H9 (cell line): Measurements from ENCODE around the gene STXBP1. TPM values are rescaled to one million over a fixed set of nuclear protein-coding genes. Genes with fewer than 3 reads are reported as not detected.

Experiments
- DNase-seq: peaks from one replicate; pipeline ENCODE4 v3.0.0-alpha.2; 2017
- H2AFZ ChIP-seq: one replicate; pipeline ENCODE4 v1.6.1; 2013; ENCODE audit warnings: mild to moderate bottlenecking, low read length, control low read depth, moderate library complexity
- H2AK5ac ChIP-seq: 2 replicates; pipeline ENCODE4 v1.6.1; 2013; ENCODE audit warnings: low read length, control low read depth, mixed read lengths; ENCODE audit not compliant: insufficient read length
- H2BK120ac ChIP-seq: one replicate; pipeline ENCODE4 v1.6.1; 2013; ENCODE audit warnings: low read depth, mild to moderate bottlenecking, low read length, control low read depth, inconsistent platforms; ENCODE audit not compliant: poor library complexity, severe bottlenecking
- H2BK12ac ChIP-seq: 2 replicates; pipeline ENCODE4 v1.6.1; 2013; ENCODE audit warnings: low read length, control low read depth, mixed read lengths, low read depth; ENCODE audit not compliant: insufficient read length
- H2BK15ac ChIP-seq: 2 replicates; pipeline ENCODE4 v1.6.1; 2013; ENCODE audit warnings: low read depth, low read length, control low read depth
- H2BK20ac ChIP-seq: one replicate; pipeline ENCODE4 v1.6.1; 2013; ENCODE audit warnings: low read depth, mild to moderate bottlenecking, low read length, control low read depth, inconsistent platforms; ENCODE audit not compliant: poor library complexity, severe bottlenecking
- H2BK5ac ChIP-seq: 2 replicates; pipeline ENCODE4 v1.6.1; 2013; ENCODE audit warnings: low read length, control low read depth, mixed read lengths; ENCODE audit not compliant: insufficient read length
- H3K14ac ChIP-seq: 2 replicates; pipeline ENCODE4 v1.6.1; 2013; ENCODE audit warnings: low read length, control low read depth; ENCODE audit not compliant: insufficient read depth
- H3K18ac ChIP-seq: 2 replicates; pipeline ENCODE4 v1.6.1; 2013; ENCODE audit warnings: low read depth, mild to moderate bottlenecking, mixed read lengths, low read length, control low read depth; ENCODE audit not compliant: insufficient read length
- H3K23ac ChIP-seq: 2 replicates; pipeline ENCODE4 v1.6.1; 2013; ENCODE audit warnings: low read length, control low read depth, mixed read lengths, low read depth; ENCODE audit not compliant: insufficient read length
- H3K23me2 ChIP-seq: 2 replicates; pipeline ENCODE4 v1.6.1; 2013; ENCODE audit warnings: low read depth, mild to moderate bottlenecking, mixed read lengths, low read length, control low read depth; ENCODE audit not compliant: insufficient read length, poor library complexity, severe bottlenecking
- H3K27ac ChIP-seq: 2 replicates; pipeline ENCODE4 v1.5.1; 2013; ENCODE audit warnings: low read length, control low read depth, mixed read lengths, low read depth; ENCODE audit not compliant: insufficient read length
- H3K27me3 ChIP-seq: 2 replicates; pipeline ENCODE4 v1.6.1; 2013; ENCODE audit warnings: low read length, control low read depth, inconsistent platforms; ENCODE audit not compliant: insufficient read depth
- H3K4ac ChIP-seq: 2 replicates; pipeline ENCODE4 v1.6.1; 2013; ENCODE audit warnings: low read depth, mild to moderate bottlenecking, control low read depth, inconsistent platforms, low read length, moderate library complexity
- H3K4me1 ChIP-seq: 2 replicates; pipeline ENCODE4 v1.6.1; 2013; ENCODE audit warnings: low read length, control low read depth, inconsistent platforms; ENCODE audit not compliant: insufficient read depth
- H3K4me2 ChIP-seq: 2 replicates; pipeline ENCODE4 v1.6.1; 2013; ENCODE audit warnings: low read length, control low read depth, mixed read lengths; ENCODE audit not compliant: insufficient read length, insufficient read depth
- H3K56ac ChIP-seq: 2 replicates; pipeline ENCODE4 v1.6.1; 2013; ENCODE audit warnings: low read depth, mild to moderate bottlenecking, mixed read lengths, low read length, control low read depth; ENCODE audit not compliant: insufficient read length
- H3K79me1 ChIP-seq: 2 replicates; pipeline ENCODE4 v1.6.1; 2013; ENCODE audit warnings: low read depth, mild to moderate bottlenecking, moderate library complexity, low read length, control low read depth, inconsistent platforms; ENCODE audit not compliant: insufficient read depth, poor library complexity, severe bottlenecking
- H3K79me2 ChIP-seq: 2 replicates; pipeline ENCODE4 v1.6.1; 2013; ENCODE audit warnings: low read length, control low read depth, inconsistent platforms; ENCODE audit not compliant: insufficient read depth
- H3K9ac ChIP-seq: 2 replicates; pipeline ENCODE4 v1.6.1; 2013; ENCODE audit warnings: low read length, control low read depth, mixed read lengths; ENCODE audit not compliant: insufficient read length; ENCODE audit errors: extremely low read depth
- H3K9me3 ChIP-seq: one replicate; pipeline ENCODE4 v1.6.1; 2013; ENCODE audit warnings: low read depth, low read length, inconsistent platforms; ENCODE audit not compliant: control insufficient read depth
- H3T11ph ChIP-seq: one replicate; pipeline ENCODE4 v1.6.1; 2013; ENCODE audit warnings: mild to moderate bottlenecking, low read length, control low read depth, inconsistent platforms
- H4K20me1 ChIP-seq: one replicate; pipeline ENCODE4 v1.6.1; 2013; ENCODE audit not compliant: control insufficient read depth, insufficient read length, insufficient read depth
- H4K5ac ChIP-seq: 2 replicates; pipeline ENCODE4 v1.6.1; 2013; ENCODE audit warnings: low read depth, mild to moderate bottlenecking, mixed read lengths, low read length, control low read depth; ENCODE audit not compliant: insufficient read length
- H4K8ac ChIP-seq: replicated peaks from 2 replicates; pipeline ENCODE4 v1.6.1; 2013; ENCODE audit warnings: low read length, control low read depth, mixed read lengths, low read depth; ENCODE audit not compliant: insufficient read length
- H4K91ac ChIP-seq: 2 replicates; pipeline ENCODE4 v1.6.1; 2013; ENCODE audit warnings: low read depth, mild to moderate bottlenecking, moderate library complexity, mixed read lengths, low read length, control low read depth; ENCODE audit not compliant: insufficient read length
- H3K27ac Mint-ChIP-seq, 3 experiments: 2 replicates in 2 of 3; 3 replicates in 1 of 3; pipeline ENCODE4 v1.8.0; 2020 to 2021; ENCODE audit warnings: mixed read lengths in 3 of 3, mild to moderate bottlenecking in 1 of 3, moderate library complexity in 1 of 3
- H3K27me3 Mint-ChIP-seq: 2 replicates; pipeline ENCODE4 v1.8.0; 2021; ENCODE audit warnings: low read depth, mild to moderate bottlenecking, moderate library complexity, mixed read lengths
- H3K36me3 Mint-ChIP-seq, 3 experiments: 2 replicates in 2 of 3; 3 replicates in 1 of 3; pipeline ENCODE4 v1.8.0; 2020 to 2021; ENCODE audit warnings: low read depth in 3 of 3, mixed read lengths in 3 of 3; ENCODE audit not compliant: insufficient read depth in 1 of 3
- H3K4me1 Mint-ChIP-seq, 2 experiments: 2 replicates each; pipeline ENCODE4 v1.8.0; 2020; ENCODE audit warnings: mixed read lengths in 2 of 2
- H3K4me3 Mint-ChIP-seq, 2 experiments: 2 replicates in 1 of 2; 3 replicates in 1 of 2; pipeline ENCODE4 v1.8.0; 2020 to 2021; ENCODE audit warnings: mild to moderate bottlenecking in 2 of 2, mixed read lengths in 2 of 2, moderate library complexity in 1 of 2
- H3K9me3 Mint-ChIP-seq, 2 experiments: 2 replicates in 1 of 2; 3 replicates in 1 of 2; pipeline ENCODE4 v1.8.0; 2020; ENCODE audit warnings: mild to moderate bottlenecking in 2 of 2, mixed read lengths in 2 of 2, moderate library complexity in 1 of 2
- CTCF ChIP-seq: fragments of 200-600 bp; sonication (generic); conservative IDR thresholded peaks from 3 replicates; pipeline ENCODE4 v1.8.0; 2021; ENCODE audit warnings: antibody characterized with exemption, mild to moderate bottlenecking
- WGBS: extraction: QIAGEN DNeasy Blood & Tissue Kit; methylation state at CpG from one replicate; pipeline ENCODE4 v1.1.7; 2013; ENCODE audit warnings: missing lambda C conversion rate, low lambda C conversion rate, mixed read lengths; ENCODE audit not compliant: insufficient read length; ENCODE audit errors: extremely low coverage; 5-methylcytosine and 5-hydroxymethylcytosine counted together
- total RNA-seq: library from RNA; stranded (reverse); gene quantifications from 2 replicates; pipeline ENCODE4 v1.2.1, GENCODE V29; 2021

The STXBP1 gene
- total RNA-seq, 1 experiment from 2014 or later: 22.3 TPM

- Histone ChIP-seq H3K4ac (no peak overlapping the region), H4K20me1 (no peaks in the 10 kb centered on the region), H2AK5ac (no peak overlapping the region), H4K91ac (no peak overlapping the region), H2BK20ac (no peak overlapping the region), H3K56ac (no peak overlapping the region), H3K4me1 (peaks cover 4% of the 10 kb centered on the region; the same call in 1 of the 2 replicates), H3K23me2 (peaks cover 18% of the 10 kb centered on the region), H3K27ac (no peak overlapping the region), H2AFZ (no peak overlapping the region), H2BK15ac (no peak overlapping the region), H2BK12ac (no peak overlapping the region), H3K9ac (no peak overlapping the region), H3K79me1 (peaks cover 4% of the 10 kb centered on the region), H3K23ac (no peak overlapping the region), H2BK5ac (no peak overlapping the region), H3K27me3 (no peaks in the 10 kb centered on the region), H3K18ac (no peak overlapping the region), H4K8ac (no peak overlapping the region), H3K9me3 (no peaks in the 10 kb centered on the region), H3K4me2 (peak overlapping the region; percentile 67), H2BK120ac (no peak overlapping the region), H3T11ph (no peak overlapping the region), H3K14ac (no peak overlapping the region; the same call in 1 of the 2 replicates), H4K5ac (no peak overlapping the region), H3K79me2 (no peaks in the 10 kb centered on the region; the same call in 1 of the 2 replicates)
- no peak for TF ChIP-seq CTCF
- Mint-ChIP-seq H3K36me3 (peaks cover 0 to 10% (median 0%) of the 10 kb centered on the region in 3 experiments; a peak in 3 of 7 replicates), H3K4me1 (peaks cover 36 to 41% of the 10 kb centered on the region in 2 experiments), H3K9me3 (no peaks in the 10 kb centered on the region; a peak in 1 of 5 replicates), H3K27me3 (peaks cover 13% of the 10 kb centered on the region), H3K4me3 (peak overlapping the region; percentile 60 to 85), H3K27ac (peak overlapping the region in 1 of 3 experiments; percentile 31; a peak in 1 of 7 replicates)
- DNase-seq: no peak
- WGBS: no CpG with 5 or more reads among the region's 16 CpGs
These were observed 44.9 kb upstream of the STXBP1 start for GRCh38 chr9:127567035-127567729.
